Left kidney (tissue), 2 donors: ENCODE data around the gene ANKRD63. TPM values are rescaled to one million over a fixed set of nuclear protein-coding genes. Genes with fewer than 3 reads are reported as not detected.

Experiments used
- DNase-seq: peaks from one replicate; pipeline ENCODE4 v3.0.0-alpha.2; 2013
- polyA plus RNA-seq: library from polyadenylated mRNA; unstranded; fragments of 120-200 nt; gene quantifications from one replicate; pipeline ENCODE4 v1.2.1, GENCODE V29; 2013; ENCODE audit not compliant: insufficient read length

Gene ANKRD63
- polyA plus RNA-seq, 1 donor, result 0.17 TPM

DNA sequence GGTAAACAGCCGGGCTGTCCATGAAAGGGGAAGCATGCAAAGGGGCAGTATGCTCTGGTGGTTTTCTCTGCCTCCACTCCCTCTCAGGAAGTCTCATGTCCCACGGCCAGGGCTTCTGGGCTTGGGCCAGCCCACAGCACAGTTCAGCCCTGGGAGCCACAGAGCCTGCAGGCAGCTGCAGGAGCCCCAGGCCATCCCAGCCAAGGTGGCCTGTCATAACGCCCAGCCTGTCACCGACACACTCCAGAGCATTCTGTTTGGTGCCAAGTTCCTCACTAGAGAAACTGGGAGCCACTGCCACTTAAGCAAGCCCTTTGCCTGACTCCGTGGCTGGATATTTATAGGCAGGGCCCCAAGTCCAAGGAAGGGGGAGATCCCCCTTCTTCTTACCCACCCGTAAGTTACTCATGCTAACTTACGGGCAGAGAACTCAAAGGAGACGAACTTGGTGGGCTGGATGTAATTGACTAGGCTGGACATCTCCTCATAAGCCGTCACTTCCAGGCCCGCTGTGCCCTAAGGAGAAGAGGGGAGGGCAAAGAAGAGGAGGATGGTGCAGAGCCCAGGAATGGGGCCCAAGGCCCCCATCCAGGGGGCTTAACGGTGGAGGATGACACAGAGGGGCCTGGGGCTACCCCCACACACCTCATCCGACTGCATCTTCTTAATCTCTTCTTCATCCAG, 13.2 kb upstream of the ANKRD63 start:
- DNase-seq, result no peak

DNA sequence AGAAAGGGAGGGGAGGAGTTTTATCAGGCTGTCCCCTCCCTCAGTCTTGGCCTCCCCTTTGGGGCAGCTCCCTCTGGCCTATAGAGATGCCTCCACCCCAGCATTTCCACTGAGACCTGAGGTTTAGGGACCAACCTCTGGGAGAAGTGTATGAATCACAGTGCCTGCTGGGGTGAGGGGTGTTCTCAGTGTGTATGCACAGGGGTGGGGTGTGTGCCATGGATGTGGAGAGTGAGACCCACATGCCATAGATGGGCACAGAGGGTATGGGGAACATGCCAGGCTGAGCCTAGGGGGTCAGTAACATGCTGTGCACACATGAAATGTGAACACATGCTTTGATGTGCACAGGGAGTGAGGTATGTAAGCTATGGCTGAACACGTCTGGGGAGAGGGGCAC, 12.4 kb upstream of the ANKRD63 start:
- no peak for DNase-seq

DNA sequence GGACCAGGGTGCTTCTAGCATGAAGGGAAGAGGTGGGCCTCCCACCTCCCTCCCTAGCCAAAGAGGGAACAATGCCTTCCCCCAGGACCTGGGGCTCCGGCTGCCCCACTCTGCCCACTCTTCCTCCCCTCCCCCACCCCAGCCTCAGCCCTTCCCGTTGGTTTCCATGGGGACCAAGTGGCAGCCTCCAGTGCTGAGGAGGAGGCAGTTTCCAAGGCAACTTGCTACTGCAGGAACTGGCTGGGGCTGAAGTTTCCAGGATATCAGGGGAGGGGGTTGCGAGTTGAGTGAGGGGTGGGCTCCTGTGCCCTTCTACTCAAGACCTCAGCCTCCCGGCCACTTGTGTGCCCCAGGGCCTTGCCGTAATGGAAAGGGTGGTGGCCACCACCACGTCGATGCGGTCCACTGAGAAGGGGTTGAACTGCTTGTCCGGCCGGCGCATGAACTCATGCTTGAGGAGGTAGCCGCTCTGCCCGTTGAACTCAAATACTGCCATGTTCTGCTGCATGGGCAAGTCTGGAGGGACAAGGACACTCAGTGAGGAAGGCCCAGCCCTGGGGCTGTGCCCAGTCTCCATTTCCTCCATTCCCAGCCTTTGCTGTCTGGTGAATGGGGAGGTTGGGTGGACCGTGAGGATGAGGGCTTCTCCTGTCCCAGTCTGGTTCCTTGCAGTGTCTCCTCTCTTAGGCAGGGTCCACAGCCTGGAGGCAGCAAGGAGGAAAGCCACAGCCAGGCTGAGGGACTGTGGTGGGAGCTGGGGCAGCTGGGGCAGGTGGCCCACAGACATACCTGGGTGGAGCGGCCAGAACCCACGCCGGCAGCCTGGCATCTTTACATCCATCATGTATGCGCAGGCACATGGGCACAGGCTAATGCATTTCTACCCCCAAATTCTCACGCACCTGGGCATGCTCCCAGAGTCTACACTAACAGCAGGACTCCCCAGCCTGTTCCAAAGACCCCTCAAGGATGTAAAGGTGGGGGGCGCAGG, 11.3 kb upstream of the ANKRD63 start:
- DNase-seq, result no peak

GRCh38 chr15:40293006-40293405, 10.1 kb upstream of the ANKRD63 start:
- no peak for DNase-seq

DNA sequence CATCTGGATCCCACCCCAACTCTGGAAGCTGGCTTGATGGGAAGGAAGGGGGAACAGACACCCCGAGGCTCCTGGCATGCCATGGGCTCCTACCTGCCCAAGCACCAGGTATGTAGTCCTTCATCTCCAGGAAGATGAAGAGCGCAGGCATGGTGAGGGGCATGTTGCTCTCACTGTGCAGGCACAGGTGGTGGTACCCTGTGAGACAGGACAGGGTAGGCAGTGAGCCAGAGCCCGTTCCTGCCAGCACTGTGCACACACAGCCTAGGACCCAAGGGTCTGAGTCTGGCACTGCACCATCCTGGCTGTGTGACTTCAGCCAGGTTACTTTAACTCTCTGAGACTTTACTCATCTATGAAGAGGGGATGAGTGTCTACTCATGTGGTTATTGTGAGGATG, 9.4 kb upstream of the ANKRD63 start:
- DNase-seq, result no peak

- no peak for DNase-seq
These were observed 8.2 kb upstream of the ANKRD63 start for GRCh38 chr15:40290918-40291574.

DNA sequence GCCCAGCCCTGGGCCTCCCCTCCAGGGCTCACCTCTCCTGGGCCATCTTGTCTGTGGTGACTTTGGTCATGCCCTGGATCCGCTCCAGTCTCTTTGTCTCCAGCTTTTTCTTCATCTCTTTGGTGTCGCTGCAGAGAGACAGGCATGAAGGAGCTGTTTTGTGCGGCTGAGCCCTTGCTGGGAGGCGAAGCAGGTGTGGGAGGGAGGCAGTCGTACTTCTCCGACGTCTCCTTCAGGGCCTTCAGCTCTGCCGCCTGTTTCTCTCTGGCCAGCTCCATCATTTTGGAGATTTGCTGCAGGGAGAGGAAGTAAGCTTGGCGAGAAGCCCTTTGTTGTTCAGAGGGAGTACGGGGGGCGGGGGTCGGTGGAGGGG, 7.7 kb upstream of the ANKRD63 start:
- DNase-seq, result no peak

GRCh38 chr15:40289140-40289775, 6.4 kb upstream of the ANKRD63 start:
- no peak for DNase-seq

GRCh38 chr15:40287968-40288367, 5.1 kb upstream of the ANKRD63 start:
- no peak for DNase-seq

DNA sequence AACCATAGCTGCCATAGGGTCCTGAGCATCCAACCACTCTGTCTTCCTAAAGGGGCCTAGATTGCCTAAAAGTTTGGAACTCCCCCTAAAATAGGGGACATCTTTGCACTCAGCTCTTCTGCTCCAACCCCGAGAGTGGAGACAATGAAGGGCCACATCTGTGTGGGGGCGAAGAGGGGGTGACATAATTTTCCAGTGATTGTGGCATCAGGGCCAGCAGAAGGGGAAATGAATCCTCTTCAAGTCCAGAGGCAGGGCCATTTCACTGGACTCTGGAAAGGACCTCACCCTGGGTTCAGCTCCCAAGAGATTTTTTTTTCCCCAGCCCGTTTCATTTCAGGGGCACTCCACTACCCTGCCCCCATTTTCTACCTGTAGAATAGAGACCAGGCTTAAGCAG, 4.6 kb upstream of the ANKRD63 start:
- no peak for DNase-seq

GRCh38 chr15:40286794-40287193, 3.9 kb upstream of the ANKRD63 start:
- no peak for DNase-seq

GRCh38 chr15:40286061-40286532, 3.2 kb upstream of the ANKRD63 start:
- no peak for DNase-seq

DNA sequence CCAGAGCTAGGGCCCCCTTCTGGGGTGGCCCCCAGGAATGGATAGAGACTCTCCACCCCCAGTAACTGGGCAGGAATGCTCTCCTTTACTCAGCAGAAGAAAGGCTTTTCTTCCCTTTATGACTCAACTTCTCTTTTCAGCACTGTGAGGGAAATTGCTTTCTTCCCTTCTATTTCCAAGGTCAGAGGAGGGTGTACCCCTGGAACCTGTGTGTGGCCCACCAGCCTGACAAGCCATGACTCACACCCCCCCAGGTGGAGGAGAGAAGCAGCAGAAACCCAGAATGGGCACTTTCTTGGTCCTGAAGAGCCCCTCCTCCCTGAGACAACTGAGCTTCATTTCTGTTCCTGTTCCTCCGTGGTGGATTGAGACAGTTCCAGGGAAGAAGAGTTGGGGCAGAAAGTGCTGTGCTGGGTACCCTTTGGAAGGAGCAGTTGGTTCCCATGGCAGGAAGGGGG, 2.7 kb upstream of the ANKRD63 start:
- DNase-seq, result no peak

DNA sequence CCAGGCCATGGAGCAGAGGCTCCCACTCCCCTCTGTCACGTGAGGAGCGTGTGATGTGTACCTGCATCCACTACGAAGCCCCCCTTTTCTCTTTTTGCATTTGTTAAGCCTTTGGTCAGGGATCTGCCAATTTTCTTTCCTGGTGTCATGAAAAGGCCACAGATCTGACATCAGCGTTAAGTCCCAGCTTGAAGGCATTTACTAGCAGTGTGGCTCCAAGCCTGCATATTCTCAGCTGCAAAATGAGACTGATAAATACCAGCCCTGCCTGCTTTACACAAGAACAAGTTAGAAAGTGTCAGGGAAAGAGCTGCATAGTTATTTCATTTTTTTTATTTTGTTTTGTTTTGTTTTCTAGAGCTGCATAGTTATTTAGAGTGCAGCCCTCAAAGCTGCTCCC, 2.3 kb upstream of the ANKRD63 start:
- DNase-seq, result no peak

- no peak for DNase-seq
These were observed 894 bp upstream of the ANKRD63 start for GRCh38 chr15:40283615-40284300.

DNA sequence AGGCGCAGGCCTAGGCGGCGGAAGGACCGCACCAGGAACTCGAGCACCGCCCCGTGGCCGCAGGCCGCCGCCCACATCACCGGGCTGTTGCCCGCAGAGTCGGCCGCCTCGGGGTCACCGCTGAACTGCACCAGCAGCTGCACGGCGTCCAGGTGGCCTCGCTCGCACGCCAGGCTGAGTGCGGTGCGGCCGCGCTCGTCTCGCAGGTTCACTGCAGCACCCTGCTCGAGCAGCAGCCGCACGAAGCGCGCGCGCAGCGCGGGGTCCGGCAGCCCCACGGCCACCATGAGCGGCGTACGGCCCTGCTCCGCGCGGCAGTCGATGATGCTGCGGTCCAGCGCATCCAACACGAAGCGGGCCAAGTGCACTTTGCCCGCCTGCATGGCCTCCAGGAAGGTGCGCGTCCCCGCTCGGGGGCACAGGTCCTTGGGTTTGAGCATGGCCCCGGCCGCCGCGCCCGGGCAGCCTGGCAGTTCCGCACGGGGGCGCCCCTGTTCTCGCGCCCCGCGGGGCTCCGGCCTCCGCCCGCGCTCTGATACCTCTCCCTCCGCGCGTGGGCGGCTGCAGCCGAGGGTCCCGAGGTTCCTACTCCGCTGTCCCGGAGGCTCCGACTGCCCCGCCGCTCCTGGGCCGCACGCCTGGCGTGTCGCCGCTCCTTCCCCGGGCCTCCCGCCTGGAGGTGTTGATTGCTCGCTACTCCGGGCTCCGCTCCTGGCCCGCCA, 556 bp downstream of the ANKRD63 start:
- DNase-seq, result no peak

DNA sequence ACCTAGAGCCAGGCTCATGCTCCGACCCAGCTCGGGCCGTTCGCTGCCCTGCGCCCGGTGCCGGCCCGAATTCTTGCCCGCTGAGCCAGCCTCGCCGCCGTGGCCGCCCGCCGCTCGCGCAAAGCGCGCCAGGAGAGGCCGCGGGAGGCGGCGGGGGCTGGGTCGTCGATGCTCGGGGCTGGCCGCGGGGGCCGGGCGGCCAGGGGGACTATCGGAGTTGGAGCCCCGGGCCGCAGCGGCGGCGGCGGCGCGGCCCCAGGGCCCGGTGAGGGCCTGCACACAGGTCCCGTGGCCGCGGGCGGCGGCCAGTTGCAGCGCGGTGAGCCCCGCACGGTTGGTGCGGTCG, 1.1 kb downstream of the ANKRD63 start:
- no peak for DNase-seq

GRCh38 chr15:40281057-40281800, 1.6 kb downstream of the ANKRD63 start:
- no peak for DNase-seq

- no peak for DNase-seq
These were observed 2.4 kb downstream of the ANKRD63 start for GRCh38 chr15:40280260-40281056.
